Fibroblast of skin of back (primary cell): ENCODE results near the gene PIEZO1.

ENCODE experiments used
- DNase-seq: peaks from one replicate; pipeline ENCODE4 v3.0.0-alpha.2; 2013

Gene PIEZO1

DNA sequence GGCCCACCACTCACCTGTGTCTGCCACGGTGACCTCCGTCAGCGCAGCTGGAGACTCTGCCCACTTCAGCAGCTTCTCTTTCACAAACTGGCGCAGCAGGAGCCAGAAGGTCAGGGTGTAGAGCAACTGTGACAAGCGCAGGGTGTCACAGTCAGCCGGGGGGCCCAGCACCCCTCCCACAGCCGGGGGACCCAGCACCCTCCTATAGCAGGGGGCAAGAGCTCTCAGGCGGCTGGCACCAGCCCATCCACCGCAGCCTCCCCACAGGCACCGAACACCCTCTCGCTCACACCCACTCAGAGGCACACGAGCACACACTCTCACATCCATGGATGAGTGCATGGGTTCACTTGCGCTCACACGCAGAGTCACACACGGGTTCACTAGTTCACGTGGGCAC, 49.9 kb downstream of the PIEZO1 start:
- no peak for DNase-seq

DNA sequence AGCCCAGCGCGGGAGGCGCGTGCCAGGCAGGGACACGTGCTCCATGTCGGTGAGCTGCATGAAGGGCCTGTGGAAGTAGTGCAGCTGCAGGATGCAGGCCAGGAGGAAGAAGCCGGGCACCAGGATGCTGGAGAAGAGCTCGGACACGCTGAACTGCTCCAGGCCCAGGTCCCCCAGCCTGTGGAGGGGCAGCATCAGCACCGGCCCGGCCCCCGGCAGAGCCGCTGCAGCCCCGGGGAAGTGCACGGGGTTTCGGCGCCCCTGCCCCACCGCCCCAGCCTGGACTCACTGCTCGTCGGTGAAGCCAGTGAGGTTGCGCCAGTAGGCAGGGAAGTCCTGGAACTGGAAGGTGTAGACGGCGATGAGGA, 50.7 kb downstream of the PIEZO1 start:
- no peak for DNase-seq

DNA sequence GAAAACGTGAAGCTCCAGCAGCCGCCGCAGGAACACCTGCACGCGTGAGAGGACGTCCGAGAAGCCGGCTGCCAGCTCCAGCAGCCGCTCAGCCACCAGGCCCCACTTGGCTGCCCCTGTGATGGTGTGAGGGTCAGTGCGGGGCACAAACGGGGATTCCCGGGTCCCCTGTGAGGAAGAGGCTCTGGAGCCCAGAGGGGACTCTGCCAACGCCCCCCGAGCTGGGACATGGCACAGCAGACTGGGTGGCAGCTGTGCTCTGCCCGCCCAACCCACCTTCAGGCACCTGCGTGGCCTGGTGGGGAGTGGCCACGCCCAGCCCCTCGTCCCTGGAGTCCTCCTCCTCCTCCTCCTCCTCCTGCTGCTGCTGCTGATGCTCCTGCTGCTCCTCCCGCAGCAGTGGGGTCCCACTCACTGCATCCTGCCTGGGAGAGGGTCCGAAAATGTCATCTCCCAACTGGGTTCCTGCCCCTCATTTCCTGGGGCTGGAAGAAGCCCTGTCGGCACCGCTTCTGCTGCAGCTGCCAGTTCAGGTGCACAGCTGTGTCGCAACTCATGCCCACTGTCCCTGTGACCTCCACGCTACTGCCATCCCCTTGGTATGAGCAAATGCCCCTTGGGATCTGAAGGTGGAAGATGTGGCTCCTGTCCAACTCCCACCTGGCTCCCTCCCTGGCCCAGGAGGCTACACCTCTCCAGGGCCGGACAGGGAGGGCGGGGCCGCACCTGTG, 51.2 kb downstream of the PIEZO1 start:
- DNase-seq: no peak

DNA sequence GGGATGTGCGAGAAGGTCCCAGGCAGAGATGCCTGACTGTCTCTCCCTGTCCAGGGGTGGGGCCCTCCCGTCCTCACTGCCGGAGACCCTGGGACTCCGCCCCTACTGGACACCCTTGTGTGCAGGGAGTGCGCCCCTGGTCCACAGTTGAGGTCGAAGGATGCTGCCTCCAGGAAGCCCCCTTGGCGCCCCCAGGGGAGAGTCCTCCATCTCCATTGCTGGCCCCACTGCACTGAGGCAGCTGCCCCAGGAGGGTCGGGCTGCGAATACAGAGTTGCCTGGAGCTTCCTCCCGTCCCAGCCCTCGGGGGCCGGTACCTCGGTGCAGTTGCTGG, 52.1 kb downstream of the PIEZO1 start:
- no peak for DNase-seq

DNA sequence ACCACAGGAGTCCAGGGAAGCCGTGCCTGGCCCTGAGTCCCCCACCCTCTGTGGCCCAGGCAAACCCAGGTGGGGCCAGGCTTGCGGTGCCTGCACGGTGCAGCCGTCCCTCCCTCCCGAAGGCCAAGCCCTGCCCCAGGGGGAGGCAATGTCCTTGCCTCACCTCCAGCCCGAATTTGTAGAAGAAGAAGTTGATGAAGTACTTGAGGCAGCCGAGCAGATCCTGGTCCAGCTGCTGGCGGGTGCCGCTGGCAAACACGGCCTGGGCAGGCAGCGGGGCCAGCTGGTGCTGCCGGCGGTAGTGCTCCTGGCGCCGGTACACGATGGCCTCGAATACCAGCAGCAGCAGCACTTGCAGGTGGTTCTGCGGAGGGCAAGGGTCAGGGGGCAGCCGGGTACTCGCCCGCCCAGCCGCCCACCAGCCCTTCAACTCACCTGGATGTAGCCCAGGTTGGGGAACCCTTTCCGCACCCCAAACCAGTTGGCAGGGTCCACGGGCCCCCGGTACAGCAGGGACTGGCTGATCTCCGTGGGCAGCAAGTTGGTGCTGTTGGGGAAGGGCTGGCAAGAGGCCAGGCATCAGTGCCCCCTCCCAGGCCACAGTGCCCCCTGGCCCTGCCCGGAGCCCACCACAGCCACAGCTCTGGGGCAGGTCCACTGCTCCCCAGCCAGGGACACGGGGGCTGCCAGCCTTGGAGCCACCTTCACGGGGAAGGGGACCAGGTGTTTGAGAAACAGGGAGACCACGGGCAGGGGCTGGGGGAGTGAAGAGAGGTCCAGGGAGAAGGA, 52.7 kb downstream of the PIEZO1 start:
- no peak for DNase-seq

DNA sequence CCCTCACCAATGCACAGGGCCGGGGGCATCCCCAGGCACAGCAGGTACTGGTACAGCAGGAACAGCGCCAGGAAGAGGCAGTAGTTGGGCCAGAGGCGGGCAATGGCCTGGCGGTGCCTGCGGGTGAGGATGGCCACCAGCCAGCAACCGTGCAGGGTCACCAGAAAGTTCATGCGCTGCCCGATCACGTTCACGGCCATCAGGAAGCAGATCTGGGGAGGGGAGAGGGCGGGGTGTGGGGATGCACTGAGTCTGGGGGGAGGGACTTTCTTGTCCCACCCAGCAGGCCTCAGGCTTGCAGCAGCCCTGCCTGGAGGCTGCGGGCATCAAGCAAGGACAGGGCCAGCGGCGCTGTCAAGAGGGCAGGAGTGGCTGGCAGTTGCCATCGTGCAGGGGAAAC, 53.3 kb downstream of the PIEZO1 start:
- no peak for DNase-seq

DNA sequence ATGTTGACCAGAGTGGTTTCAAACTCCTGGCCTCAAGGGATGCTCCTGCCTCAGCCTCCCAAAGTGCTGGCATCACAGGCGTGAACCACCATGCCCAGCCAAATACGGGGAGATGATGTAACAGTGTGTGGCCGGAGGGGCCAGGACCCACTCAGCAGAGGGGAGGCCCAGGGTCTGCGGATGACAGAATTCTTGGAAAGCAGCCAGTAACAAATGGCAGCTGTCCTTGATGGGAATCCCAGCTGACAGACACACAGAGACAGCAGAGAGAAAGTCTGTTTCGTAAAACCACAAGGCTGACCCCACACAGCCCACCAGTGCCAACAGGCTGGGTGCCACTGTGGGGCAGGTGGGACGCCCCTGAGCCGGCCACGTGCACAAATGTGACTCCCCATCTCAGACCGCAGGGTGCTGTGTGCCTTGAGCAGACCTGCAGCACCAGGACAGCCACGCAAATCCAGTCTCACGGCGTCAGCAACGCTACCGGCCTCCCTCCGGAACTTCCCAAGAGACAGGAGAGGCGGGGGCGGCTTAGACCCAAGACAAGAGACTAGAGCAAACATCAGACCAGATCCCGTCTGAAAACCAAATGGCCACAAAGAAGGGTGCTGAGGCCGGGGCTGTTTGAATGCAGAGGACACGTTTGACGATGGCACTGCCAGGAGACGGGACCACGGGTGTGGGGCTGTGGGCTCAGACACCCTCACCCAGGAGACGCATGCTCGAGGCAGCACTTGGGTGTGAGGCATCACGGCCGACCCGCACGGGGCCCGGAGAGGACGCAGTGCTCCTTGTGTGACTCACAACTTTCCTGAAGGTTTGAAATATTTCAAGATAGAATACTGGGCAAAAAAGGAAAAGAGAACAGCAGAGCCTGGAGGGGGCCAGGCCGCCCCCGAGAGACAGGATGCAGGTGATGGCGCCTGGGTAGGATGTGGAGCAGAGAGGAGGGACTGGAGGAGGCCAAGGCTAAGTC, 54.1 kb downstream of the PIEZO1 start:
- DNase-seq: no peak

DNA sequence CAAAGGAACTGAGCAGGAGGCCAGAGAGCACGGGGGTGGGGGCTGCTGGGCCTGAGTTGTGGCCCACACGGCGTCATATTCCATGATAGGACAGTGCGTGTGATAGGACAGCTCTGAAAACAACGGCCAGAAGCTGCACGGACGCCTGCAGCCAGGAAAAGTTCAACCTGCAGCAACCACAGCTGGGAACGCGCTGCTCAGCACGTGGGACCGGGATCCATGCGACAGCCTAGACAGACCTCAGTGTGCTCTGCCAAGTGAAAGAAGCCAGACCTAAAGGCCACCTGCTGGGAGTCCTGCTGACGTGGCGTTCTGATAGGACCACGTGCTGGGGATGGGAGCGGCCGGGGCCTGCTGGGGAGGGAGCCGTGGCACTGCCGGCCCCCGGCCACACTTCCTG, 57.1 kb downstream of the PIEZO1 start:
- peak; percentile 37 for DNase-seq

DNA sequence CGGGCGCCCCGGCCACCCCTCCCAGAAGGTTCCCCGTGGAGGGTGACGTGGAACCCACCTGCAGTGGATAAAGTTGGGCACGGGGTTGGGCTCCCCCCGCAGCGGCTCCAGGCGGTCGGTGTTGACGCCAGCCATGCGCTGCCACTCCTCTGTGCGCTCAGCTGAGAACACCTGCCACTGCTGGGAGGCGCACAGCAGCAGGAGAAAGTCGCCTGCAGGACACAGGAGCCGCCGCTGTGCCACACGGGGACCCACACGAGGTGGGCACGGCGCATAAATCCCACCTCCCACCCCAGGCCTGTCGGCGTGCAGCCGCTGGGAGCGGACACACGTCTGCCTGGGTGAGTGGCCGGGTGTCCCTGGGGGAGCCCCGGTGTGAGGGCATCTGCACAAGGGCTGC, 58.0 kb downstream of the PIEZO1 start:
- DNase-seq: no peak

DNA sequence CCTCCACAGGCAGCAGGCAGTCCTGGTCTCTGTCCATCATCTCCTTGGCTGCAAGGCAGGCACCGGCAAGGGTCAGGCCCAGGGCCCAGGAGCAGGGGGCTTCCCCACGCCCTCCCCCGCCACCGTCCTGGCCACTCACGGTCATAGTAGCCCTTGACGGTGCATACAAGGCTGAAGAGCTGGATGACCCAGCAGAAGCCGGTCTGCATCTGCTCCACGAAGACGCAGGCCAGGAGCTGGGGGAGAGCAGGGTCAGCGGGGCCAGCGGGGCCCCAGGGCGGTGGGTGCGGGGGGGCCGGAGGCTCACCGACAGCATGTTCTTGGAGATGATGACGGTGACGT, 58.6 kb downstream of the PIEZO1 start:
- DNase-seq: no peak

DNA sequence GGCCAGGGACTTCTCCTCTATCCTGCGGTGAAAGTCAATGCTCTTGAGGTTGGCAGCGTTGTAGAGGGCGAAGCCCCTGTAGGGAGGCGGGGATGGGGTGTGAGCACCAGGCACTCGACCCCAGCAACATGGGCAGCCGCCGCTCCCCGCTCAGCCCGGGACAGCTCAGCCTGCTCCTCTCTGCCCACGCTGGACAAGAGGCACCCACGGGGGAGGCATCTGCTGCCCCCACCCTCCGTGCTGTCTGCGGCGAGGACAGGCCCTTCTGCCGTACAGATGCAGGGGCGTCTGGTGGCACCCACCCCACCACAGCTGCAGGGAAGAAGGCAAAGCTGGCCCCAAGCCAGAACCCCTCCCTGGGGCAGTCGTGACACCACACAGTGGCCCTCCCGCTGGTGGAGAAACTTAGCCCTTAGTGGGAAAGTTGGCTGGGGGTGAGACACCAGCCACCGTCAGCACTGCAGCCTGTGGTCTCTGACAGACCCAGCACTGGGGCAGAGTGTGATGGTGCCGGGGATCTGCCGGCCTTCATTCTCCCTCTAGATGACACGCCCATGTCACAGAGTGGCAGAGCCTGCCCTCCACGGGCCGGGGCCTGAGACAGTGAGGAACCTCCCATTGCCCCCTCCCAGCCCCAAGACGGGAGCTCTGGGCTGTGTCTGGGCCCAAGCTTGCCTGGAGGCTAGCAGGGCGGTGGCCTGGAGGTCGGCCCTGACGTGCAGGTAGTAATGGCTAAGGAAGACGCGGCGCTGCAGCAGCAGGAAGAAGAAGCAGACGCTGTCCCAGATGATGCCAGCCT, 59.2 kb downstream of the PIEZO1 start:
- no peak for DNase-seq

DNA sequence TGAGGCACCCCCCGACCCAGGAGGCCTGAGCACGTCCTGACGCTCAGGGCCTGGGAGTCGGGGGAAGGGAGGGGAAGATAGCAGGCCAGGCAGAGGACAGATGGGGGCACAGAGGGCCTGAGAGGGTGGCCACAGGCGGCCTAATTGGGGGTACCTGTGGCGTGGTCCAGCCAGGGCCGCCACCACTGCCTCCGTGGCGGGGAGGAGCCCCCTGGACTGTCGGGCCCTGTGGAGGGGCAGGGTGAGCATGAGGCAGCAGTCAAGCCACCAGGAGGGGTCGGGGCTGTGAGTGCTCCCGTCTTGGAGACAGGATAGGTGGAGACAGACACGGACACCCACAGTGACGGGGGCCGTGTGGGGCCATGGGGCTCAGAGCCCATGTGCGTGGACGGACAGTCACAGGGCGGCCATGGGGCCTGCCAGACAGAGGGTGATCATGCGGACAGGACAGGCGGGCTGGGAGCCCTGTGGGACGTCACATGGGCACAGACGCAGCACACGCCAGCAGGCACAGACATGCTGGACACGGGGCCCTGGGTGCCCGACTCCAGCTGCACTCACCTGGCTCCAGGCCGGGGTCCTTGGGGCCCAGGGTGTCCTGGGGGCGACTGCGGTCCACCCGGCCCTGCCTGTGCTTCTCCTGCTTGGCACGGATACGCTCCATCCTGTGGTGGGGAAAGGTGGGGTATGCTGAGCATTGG, 60.0 kb downstream of the PIEZO1 start:
- DNase-seq: no peak

DNA sequence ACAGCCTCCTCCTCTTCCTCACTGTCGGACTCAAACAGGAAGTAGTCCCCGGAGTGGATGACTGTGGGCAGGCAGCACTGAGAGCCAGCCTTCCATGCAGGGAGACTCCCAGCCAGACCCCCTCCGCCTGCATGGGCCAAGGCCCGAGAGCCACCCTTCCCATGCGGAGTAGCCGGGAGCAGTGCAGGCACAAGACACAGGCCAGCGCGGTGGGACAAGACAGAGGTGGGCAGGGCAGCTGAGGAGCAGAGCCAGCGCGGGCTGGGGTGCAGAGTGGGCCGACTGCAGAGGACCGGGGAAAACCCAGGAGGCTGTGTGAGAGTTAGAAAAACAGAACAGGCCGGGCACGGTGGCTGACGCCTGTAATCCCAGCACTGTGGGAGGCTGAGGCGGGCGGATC, 61.1 kb downstream of the PIEZO1 start:
- no peak for DNase-seq

DNA sequence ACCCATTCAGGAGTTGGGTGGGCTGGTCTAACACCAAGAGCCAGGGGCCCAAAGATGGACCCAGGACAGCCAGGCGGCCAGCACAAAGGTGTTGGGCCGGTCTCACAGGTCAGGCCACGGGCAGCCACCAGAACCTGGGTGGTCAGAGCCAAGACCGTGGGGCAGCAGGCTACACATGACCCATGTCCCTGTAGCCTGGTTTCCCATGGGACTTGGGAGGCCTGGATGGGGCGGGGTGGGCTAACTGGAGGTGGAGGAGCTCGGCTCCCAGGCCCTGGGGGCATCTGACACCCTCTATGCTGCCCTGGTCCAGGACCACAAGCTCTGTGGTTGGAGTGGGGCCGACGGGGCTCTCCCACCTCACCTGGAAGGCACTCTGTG, 61.5 kb downstream of the PIEZO1 start:
- no peak for DNase-seq

DNA sequence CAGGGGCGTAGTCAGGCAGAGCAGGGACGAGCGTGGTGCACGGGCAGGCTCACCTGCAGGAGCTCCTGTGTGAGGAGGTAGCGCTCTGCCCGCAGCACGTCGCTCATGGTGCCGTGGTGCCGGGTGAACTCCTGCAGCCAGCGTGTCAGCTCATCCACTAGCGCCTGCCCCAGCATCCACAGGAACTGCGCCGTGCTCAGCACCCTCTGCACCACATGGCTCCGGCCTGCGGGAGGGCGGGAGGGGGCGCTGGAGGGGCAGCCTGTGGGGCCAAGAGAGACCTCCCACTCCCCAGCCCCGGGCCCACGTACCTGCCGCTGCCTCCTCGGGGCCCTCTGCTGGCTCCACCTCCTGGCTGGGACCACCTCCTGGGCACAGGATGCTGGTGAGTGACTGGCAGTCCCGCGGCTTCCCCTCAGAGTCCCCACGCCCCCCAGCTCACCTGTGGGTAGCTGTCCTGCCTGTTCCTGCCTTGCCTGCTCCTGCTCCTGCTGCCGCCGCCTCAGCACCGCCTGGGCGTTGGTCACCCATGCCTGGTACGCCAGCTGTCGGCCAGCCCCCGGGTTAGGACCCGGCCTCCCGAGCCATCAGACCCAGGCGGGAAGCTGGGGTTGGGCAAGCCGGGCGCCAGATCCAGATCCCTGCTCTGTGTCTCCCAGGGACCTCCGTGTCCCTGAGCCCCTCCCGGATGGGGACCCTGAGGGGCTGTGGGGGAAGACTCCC, 62.1 kb downstream of the PIEZO1 start:
- no peak for DNase-seq

DNA sequence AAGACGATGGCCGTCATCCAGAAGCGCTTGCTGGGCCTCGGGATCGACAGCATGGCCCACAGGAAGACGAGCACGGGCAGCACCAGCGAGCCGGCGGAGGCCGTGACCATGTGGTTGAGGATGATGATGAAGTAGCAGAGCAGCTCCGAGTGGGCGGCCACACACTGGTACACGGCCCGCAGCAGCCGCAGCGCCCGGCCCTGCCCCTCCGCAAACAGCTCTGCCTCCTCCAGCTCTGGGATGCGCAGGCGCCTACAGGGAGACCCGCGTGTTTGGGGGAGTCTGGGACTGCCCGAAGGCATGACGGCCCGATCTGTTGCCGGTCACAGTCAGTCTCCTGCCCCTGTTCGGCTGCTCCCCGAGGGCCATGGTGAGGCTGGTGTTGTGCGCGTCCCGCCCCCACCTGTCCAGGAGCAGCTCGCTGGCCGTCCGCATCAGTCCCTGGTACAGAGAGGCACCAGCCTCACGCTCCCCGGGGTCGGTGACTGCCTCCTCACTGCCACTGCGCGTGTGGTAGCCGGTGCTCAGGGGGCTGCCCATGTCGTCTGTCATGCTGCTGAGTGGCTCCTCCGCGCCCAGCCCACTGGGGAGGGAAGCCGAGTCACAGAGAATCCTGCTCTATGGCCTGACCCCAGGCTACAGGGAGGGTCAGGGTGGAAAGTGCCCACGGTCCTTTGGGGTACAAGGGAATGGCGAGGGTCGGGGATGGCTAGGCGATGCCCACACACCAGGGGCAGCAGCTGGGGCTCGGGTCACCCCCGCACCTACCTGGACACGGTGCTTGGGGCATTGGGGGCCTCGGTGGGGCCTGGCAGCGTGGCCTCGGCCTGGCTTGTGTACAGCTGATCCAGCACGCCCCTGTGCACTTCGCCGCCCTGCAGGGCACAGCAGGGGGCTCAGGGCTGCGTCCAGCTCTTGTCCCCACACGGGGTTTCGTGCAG, 62.9 kb downstream of the PIEZO1 start:
- no peak for DNase-seq

DNA sequence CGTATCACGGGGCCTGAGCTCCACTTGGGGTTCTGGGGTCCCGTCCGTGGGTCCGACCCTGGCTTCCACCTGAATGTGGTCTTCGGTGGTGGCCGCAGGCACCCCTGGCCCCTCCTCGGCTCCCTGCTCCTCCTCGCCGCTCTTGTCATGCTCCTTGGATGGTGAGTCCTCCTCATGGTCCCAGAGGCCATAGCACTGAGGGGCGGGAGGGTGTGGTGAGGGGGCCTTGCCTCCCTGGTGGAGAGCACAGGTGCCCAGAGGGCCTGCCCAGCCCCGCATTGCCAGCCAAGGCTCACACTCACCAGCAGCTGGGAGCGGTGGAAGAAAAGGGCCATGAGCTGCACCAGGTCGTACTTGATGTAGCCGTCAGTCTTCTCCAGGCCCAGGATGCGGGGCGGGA, 63.8 kb downstream of the PIEZO1 start:
- DNase-seq: no peak

DNA sequence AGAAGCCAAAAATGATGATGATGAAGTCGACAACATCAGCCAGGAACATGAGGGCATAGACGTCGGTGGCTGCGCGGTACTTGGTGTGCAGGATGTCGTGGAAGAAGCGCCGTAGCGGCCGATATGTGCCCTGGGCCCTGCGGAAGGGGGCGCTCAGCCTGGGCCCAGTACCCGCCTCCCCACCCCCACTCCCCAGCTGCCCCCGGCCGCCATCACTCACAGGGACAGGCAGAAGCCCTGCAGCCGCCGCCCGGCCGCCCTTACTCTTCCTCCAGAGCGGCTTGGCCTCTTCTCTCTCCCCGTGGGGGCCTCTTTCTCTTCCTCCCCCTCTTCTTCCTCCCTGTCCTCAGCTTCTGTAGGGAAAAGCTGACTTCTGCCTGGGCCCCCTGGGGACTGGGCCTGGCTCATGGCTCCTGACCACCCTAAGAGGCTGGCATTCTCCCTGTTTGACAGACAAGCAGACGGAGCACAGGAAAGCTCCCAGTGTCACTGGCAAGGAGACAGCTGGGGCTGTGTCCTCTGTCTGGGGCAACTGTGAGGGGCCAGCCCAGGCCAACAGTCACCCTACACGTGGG, 64.5 kb downstream of the PIEZO1 start:
- no peak for DNase-seq

DNA sequence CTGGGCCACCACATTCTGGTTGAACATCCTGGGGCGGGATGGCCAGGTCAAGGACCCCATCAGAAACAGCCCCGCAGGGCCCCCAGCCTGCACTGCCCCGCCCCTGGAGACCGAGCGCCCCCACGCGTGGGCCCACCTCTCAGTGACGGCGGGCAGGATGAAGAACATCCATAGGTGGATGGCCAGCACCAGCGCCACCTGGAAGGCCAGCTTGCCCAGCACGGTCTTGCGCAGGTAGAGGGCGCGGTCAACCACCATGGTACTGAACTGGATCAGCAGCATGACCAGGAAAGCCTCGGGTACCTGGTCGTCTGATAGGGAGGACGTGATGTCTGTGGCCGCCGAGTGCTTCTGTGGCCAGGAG, 65.1 kb downstream of the PIEZO1 start:
- DNase-seq: no peak
